ENCODE results near the gene SH3RF3.

SH3RF3 gene

GRCh38 chr2:109201465-109202327 lies 72.7 kb downstream of the SH3RF3 start:
- H3K27me3 ChIP-seq (ENCODE audit: control insufficient read depth, insufficient read depth, low read length), result no peaks in the 10 kb centered on the region
- H3K9ac ChIP-seq (ENCODE audit: low read depth, low read length), result no peak overlapping the region
- H3K9me3 ChIP-seq (replicated peaks; ENCODE audit: low read length), result no peaks in the 10 kb centered on the region
- H3K4me1 ChIP-seq (ENCODE audit: control insufficient read depth, insufficient read depth, low read length), result peaks cover under 1% of the 10 kb centered on the region
- no peaks in the 10 kb centered on the region for H3K36me3 ChIP-seq (ENCODE audit: insufficient read depth, low read length)
- H3K4me3 ChIP-seq (ENCODE audit: low read length), result no peak overlapping the region
- no peak overlapping the region for H3K4me2 ChIP-seq (ENCODE audit: low read length)

GRCh38 chr2:109202486-109202885 lies 73.5 kb downstream of the SH3RF3 start:
- H3K4me3 ChIP-seq (ENCODE audit: low read length), result no peak overlapping the region

GRCh38 chr2:109203246-109204011 lies 74.4 kb downstream of the SH3RF3 start:
- H3K4me2 ChIP-seq (ENCODE audit: low read length), result no peak overlapping the region
- peaks cover 6% of the 10 kb centered on the region for H3K4me1 ChIP-seq (ENCODE audit: control insufficient read depth, insufficient read depth, low read length)
- H3K27me3 ChIP-seq (ENCODE audit: control insufficient read depth, insufficient read depth, low read length), result no peaks in the 10 kb centered on the region
- H3K36me3 ChIP-seq (ENCODE audit: insufficient read depth, low read length), result no peaks in the 10 kb centered on the region
- no peak overlapping the region for H3K4me3 ChIP-seq (ENCODE audit: low read length)
- no peaks in the 10 kb centered on the region for H3K9me3 ChIP-seq (replicated peaks; ENCODE audit: low read length)
- H3K9ac ChIP-seq (ENCODE audit: low read depth, low read length), result no peak overlapping the region

More at GRCh38 chr2:109202486-109202885, 73.5 kb downstream of the SH3RF3 start:
- Histone ChIP-seq H3K27me3 (ENCODE audit: control insufficient read depth, insufficient read depth, low read length) (no peaks in the 10 kb centered on the region), H3K36me3 (ENCODE audit: insufficient read depth, low read length) (no peaks in the 10 kb centered on the region), H3K9ac (ENCODE audit: low read depth, low read length) (no peak overlapping the region), H3K4me2 (ENCODE audit: low read length) (no peak overlapping the region), H3K9me3 (replicated peaks; ENCODE audit: low read length) (no peaks in the 10 kb centered on the region), H3K4me1 (ENCODE audit: control insufficient read depth, insufficient read depth, low read length) (peaks cover 4% of the 10 kb centered on the region)

- no peaks in the 10 kb centered on the region for H3K27me3 ChIP-seq (ENCODE audit: control insufficient read depth, insufficient read depth, low read length)
- no peak overlapping the region for H3K4me3 ChIP-seq (ENCODE audit: low read length)
- no peaks in the 10 kb centered on the region for H3K36me3 ChIP-seq (ENCODE audit: insufficient read depth, low read length)
- no peak overlapping the region for H3K9ac ChIP-seq (ENCODE audit: low read depth, low read length)
- H3K9me3 ChIP-seq (replicated peaks; ENCODE audit: low read length), result no peaks in the 10 kb centered on the region
- peaks cover 15% of the 10 kb centered on the region for H3K4me1 ChIP-seq (ENCODE audit: control insufficient read depth, insufficient read depth, low read length)
- H3K4me2 ChIP-seq (ENCODE audit: low read length), result no peak overlapping the region
Observed at GRCh38 chr2:109204412-109204811, 75.4 kb downstream of the SH3RF3 start.

- no peak overlapping the region for H3K9ac ChIP-seq (ENCODE audit: low read depth, low read length)
- no peaks in the 10 kb centered on the region for H3K9me3 ChIP-seq (replicated peaks; ENCODE audit: low read length)
- H3K27me3 ChIP-seq (ENCODE audit: control insufficient read depth, insufficient read depth, low read length), result no peaks in the 10 kb centered on the region
- H3K36me3 ChIP-seq (ENCODE audit: insufficient read depth, low read length), result no peaks in the 10 kb centered on the region
- no peak overlapping the region for H3K4me2 ChIP-seq (ENCODE audit: low read length)
- H3K4me3 ChIP-seq (ENCODE audit: low read length), result no peak overlapping the region
- H3K4me1 ChIP-seq (ENCODE audit: control insufficient read depth, insufficient read depth, low read length), result peaks cover 26% of the 10 kb centered on the region
Observed at GRCh38 chr2:109205447-109205846, 76.4 kb downstream of the SH3RF3 start.

GRCh38 chr2:109206569-109207146 lies 77.7 kb downstream of the SH3RF3 start:
- Histone ChIP-seq H3K4me2 (ENCODE audit: low read length) (no peak overlapping the region), H3K4me1 (ENCODE audit: control insufficient read depth, insufficient read depth, low read length) (peaks cover 35% of the 10 kb centered on the region), H3K9ac (ENCODE audit: low read depth, low read length) (no peak overlapping the region), H3K36me3 (ENCODE audit: insufficient read depth, low read length) (no peaks in the 10 kb centered on the region), H3K4me3 (ENCODE audit: low read length) (no peak overlapping the region), H3K27me3 (ENCODE audit: control insufficient read depth, insufficient read depth, low read length) (no peaks in the 10 kb centered on the region), H3K9me3 (replicated peaks; ENCODE audit: low read length) (no peaks in the 10 kb centered on the region)

GRCh38 chr2:109207176-109207575 lies 78.2 kb downstream of the SH3RF3 start:
- Histone ChIP-seq H3K4me2 (ENCODE audit: low read length) (no peak overlapping the region), H3K9me3 (replicated peaks; ENCODE audit: low read length) (no peaks in the 10 kb centered on the region), H3K4me1 (ENCODE audit: control insufficient read depth, insufficient read depth, low read length) (peaks cover 35% of the 10 kb centered on the region), H3K9ac (ENCODE audit: low read depth, low read length) (no peak overlapping the region), H3K36me3 (ENCODE audit: insufficient read depth, low read length) (no peaks in the 10 kb centered on the region), H3K4me3 (ENCODE audit: low read length) (no peak overlapping the region), H3K27me3 (ENCODE audit: control insufficient read depth, insufficient read depth, low read length) (no peaks in the 10 kb centered on the region)

- Histone ChIP-seq H3K9ac (ENCODE audit: low read depth, low read length) (no peak overlapping the region), H3K9me3 (replicated peaks; ENCODE audit: low read length) (no peaks in the 10 kb centered on the region), H3K36me3 (ENCODE audit: insufficient read depth, low read length) (no peaks in the 10 kb centered on the region), H3K27me3 (ENCODE audit: control insufficient read depth, insufficient read depth, low read length) (no peaks in the 10 kb centered on the region), H3K4me3 (ENCODE audit: low read length) (no peak overlapping the region), H3K4me1 (ENCODE audit: control insufficient read depth, insufficient read depth, low read length) (peaks cover 42% of the 10 kb centered on the region), H3K4me2 (ENCODE audit: low read length) (peak overlapping the region; percentile 78)
Observed at GRCh38 chr2:109208071-109208950, 79.3 kb downstream of the SH3RF3 start.

- Histone ChIP-seq H3K36me3 (ENCODE audit: insufficient read depth, low read length) (no peaks in the 10 kb centered on the region), H3K9me3 (replicated peaks; ENCODE audit: low read length) (no peaks in the 10 kb centered on the region), H3K4me1 (ENCODE audit: control insufficient read depth, insufficient read depth, low read length) (peaks cover 48% of the 10 kb centered on the region), H3K4me2 (ENCODE audit: low read length) (peak overlapping the region; percentile 78), H3K9ac (ENCODE audit: low read depth, low read length) (peak overlapping the region; percentile 25), H3K27me3 (ENCODE audit: control insufficient read depth, insufficient read depth, low read length) (no peaks in the 10 kb centered on the region), H3K4me3 (ENCODE audit: low read length) (peak overlapping the region; percentile 48)
Observed at GRCh38 chr2:109208951-109209335, 79.9 kb downstream of the SH3RF3 start.

- peak overlapping the region; percentile 25 for H3K9ac ChIP-seq (ENCODE audit: low read depth, low read length)
- H3K27me3 ChIP-seq (ENCODE audit: control insufficient read depth, insufficient read depth, low read length), result no peaks in the 10 kb centered on the region
- peak overlapping the region; percentile 48 for H3K4me3 ChIP-seq (ENCODE audit: low read length)
- peak overlapping the region; percentile 78 for H3K4me2 ChIP-seq (ENCODE audit: low read length)
- H3K4me1 ChIP-seq (ENCODE audit: control insufficient read depth, insufficient read depth, low read length), result peaks cover 53% of the 10 kb centered on the region
- no peaks in the 10 kb centered on the region for H3K9me3 ChIP-seq (replicated peaks; ENCODE audit: low read length)
- no peaks in the 10 kb centered on the region for H3K36me3 ChIP-seq (ENCODE audit: insufficient read depth, low read length)
Observed at GRCh38 chr2:109209412-109209811, 80.4 kb downstream of the SH3RF3 start.

- Histone ChIP-seq H3K4me1 (ENCODE audit: control insufficient read depth, insufficient read depth, low read length) (peaks cover 58% of the 10 kb centered on the region), H3K27me3 (ENCODE audit: control insufficient read depth, insufficient read depth, low read length) (no peaks in the 10 kb centered on the region), H3K4me3 (ENCODE audit: low read length) (no peak overlapping the region), H3K9me3 (replicated peaks; ENCODE audit: low read length) (no peaks in the 10 kb centered on the region), H3K36me3 (ENCODE audit: insufficient read depth, low read length) (no peaks in the 10 kb centered on the region), H3K9ac (ENCODE audit: low read depth, low read length) (no peak overlapping the region), H3K4me2 (ENCODE audit: low read length) (peak overlapping the region; percentile 78)
Observed at GRCh38 chr2:109209941-109210340, 80.9 kb downstream of the SH3RF3 start.

Measured in skeletal muscle satellite cell (primary cell).